ENCODE measurements around the gene CABLES2.

The CABLES2 gene

GRCh38 chr20:62445553-62446340 is 38.7 kb upstream of the CABLES2 start:
- Mint-ChIP-seq H3K9me3 (no peaks in the 10 kb centered on the region), H3K27me3 (peaks cover 92% of the 10 kb centered on the region), H3K4me3 (no peak overlapping the region), H3K27ac (no peak overlapping the region), H3K4me1 (no peaks in the 10 kb centered on the region), H3K36me3 (no peaks in the 10 kb centered on the region)
- ATAC-seq, result peak; percentile 14

GRCh38 chr20:62444286-62444685 is 37.2 kb upstream of the CABLES2 start:
- Mint-ChIP-seq H3K9me3 (no peaks in the 10 kb centered on the region), H3K36me3 (no peaks in the 10 kb centered on the region), H3K27ac (no peak overlapping the region), H3K27me3 (peaks cover 83% of the 10 kb centered on the region), H3K4me1 (peaks cover 6% of the 10 kb centered on the region), H3K4me3 (no peak overlapping the region)
- no peak for ATAC-seq

GRCh38 chr20:62441987-62442539 is 35.0 kb upstream of the CABLES2 start:
- H3K4me1 Mint-ChIP-seq, result peaks cover 12% of the 10 kb centered on the region
- peaks cover 75% of the 10 kb centered on the region for H3K27me3 Mint-ChIP-seq
- no peaks in the 10 kb centered on the region for H3K9me3 Mint-ChIP-seq
- no peak overlapping the region for H3K27ac Mint-ChIP-seq
- no peak overlapping the region for H3K4me3 Mint-ChIP-seq
- no peaks in the 10 kb centered on the region for H3K36me3 Mint-ChIP-seq
- no peak for ATAC-seq

GRCh38 chr20:62439218-62439617 is 32.1 kb upstream of the CABLES2 start:
- Mint-ChIP-seq H3K36me3 (no peaks in the 10 kb centered on the region), H3K27me3 (peaks cover 80% of the 10 kb centered on the region), H3K4me1 (peaks cover 12% of the 10 kb centered on the region), H3K27ac (peak overlapping the region; percentile 45), H3K9me3 (no peaks in the 10 kb centered on the region), H3K4me3 (no peak overlapping the region)
- peak; percentile 76 for ATAC-seq

- Mint-ChIP-seq H3K27ac (peak overlapping the region; percentile 45), H3K9me3 (no peaks in the 10 kb centered on the region), H3K27me3 (peaks cover 80% of the 10 kb centered on the region), H3K4me1 (peaks cover 12% of the 10 kb centered on the region), H3K36me3 (no peaks in the 10 kb centered on the region), H3K4me3 (no peak overlapping the region)
- ATAC-seq, result peak; percentile 3
These were observed 30.8 kb upstream of the CABLES2 start for GRCh38 chr20:62437927-62438326.

GRCh38 chr20:62437496-62437895 is 30.4 kb upstream of the CABLES2 start:
- H3K9me3 Mint-ChIP-seq, result no peaks in the 10 kb centered on the region
- H3K4me3 Mint-ChIP-seq, result no peak overlapping the region
- H3K27ac Mint-ChIP-seq, result peak overlapping the region; percentile 45
- peaks cover 12% of the 10 kb centered on the region for H3K4me1 Mint-ChIP-seq
- no peaks in the 10 kb centered on the region for H3K36me3 Mint-ChIP-seq
- ATAC-seq, result no peak
- peaks cover 80% of the 10 kb centered on the region for H3K27me3 Mint-ChIP-seq

GRCh38 chr20:62436692-62437091 is 29.6 kb upstream of the CABLES2 start:
- no peaks in the 10 kb centered on the region for H3K9me3 Mint-ChIP-seq
- peaks cover 12% of the 10 kb centered on the region for H3K4me1 Mint-ChIP-seq
- ATAC-seq, result no peak
- no peaks in the 10 kb centered on the region for H3K36me3 Mint-ChIP-seq
- no peak overlapping the region for H3K27ac Mint-ChIP-seq
- H3K27me3 Mint-ChIP-seq, result peaks cover 80% of the 10 kb centered on the region
- no peak overlapping the region for H3K4me3 Mint-ChIP-seq

- Mint-ChIP-seq H3K4me3 (no peak overlapping the region), H3K36me3 (no peaks in the 10 kb centered on the region), H3K4me1 (peaks cover 2% of the 10 kb centered on the region), H3K27ac (no peak overlapping the region), H3K9me3 (no peaks in the 10 kb centered on the region), H3K27me3 (peaks cover 83% of the 10 kb centered on the region)
- ATAC-seq, result no peak
These were observed 26.8 kb upstream of the CABLES2 start for GRCh38 chr20:62433658-62434497.

GRCh38 chr20:62430866-62431447 is 23.9 kb upstream of the CABLES2 start:
- Mint-ChIP-seq H3K4me1 (no peaks in the 10 kb centered on the region), H3K9me3 (no peaks in the 10 kb centered on the region), H3K36me3 (no peaks in the 10 kb centered on the region), H3K4me3 (no peak overlapping the region), H3K27me3 (peaks cover 64% of the 10 kb centered on the region), H3K27ac (no peak overlapping the region)
- no peak for ATAC-seq

GRCh38 chr20:62430311-62430853 is 23.3 kb upstream of the CABLES2 start:
- Mint-ChIP-seq H3K36me3 (no peaks in the 10 kb centered on the region), H3K4me1 (no peaks in the 10 kb centered on the region), H3K27ac (no peak overlapping the region), H3K27me3 (peaks cover 61% of the 10 kb centered on the region), H3K4me3 (no peak overlapping the region), H3K9me3 (no peaks in the 10 kb centered on the region)
- ATAC-seq, result no peak

GRCh38 chr20:62429455-62430310 is 22.6 kb upstream of the CABLES2 start:
- Mint-ChIP-seq H3K27me3 (peaks cover 60% of the 10 kb centered on the region), H3K36me3 (no peaks in the 10 kb centered on the region), H3K9me3 (no peaks in the 10 kb centered on the region), H3K27ac (no peak overlapping the region), H3K4me3 (no peak overlapping the region), H3K4me1 (no peaks in the 10 kb centered on the region)
- no peak for ATAC-seq

GRCh38 chr20:62428396-62429295 is 21.6 kb upstream of the CABLES2 start:
- Mint-ChIP-seq H3K27me3 (peaks cover 55% of the 10 kb centered on the region), H3K27ac (no peak overlapping the region), H3K4me3 (no peak overlapping the region), H3K4me1 (no peaks in the 10 kb centered on the region), H3K9me3 (no peaks in the 10 kb centered on the region), H3K36me3 (no peaks in the 10 kb centered on the region)
- no peak for ATAC-seq

- no peak for ATAC-seq
- Mint-ChIP-seq H3K4me1 (no peaks in the 10 kb centered on the region), H3K27ac (no peak overlapping the region), H3K36me3 (no peaks in the 10 kb centered on the region), H3K9me3 (no peaks in the 10 kb centered on the region), H3K27me3 (peaks cover 48% of the 10 kb centered on the region), H3K4me3 (no peak overlapping the region)
These were observed 20.9 kb upstream of the CABLES2 start for GRCh38 chr20:62428002-62428372.
